Fibroblast of pulmonary artery (primary cell): ENCODE measurements around the gene ELMO1.

Experiments
- DNase-seq: peaks from one replicate; pipeline ENCODE4 v3.0.0-alpha.2; 2010; ENCODE audit warnings: low read depth
- H3K4me3 ChIP-seq: replicated peaks from 2 replicates; pipeline ENCODE4 v1.5.1; 2011; ENCODE audit warnings: low read depth, mild to moderate bottlenecking, control low read depth, low read length, moderate library complexity
- TF ChIP-seq, protein P1 (sequence below): IDR thresholded peaks from 2 replicates; pipeline ENCODE4 v1.5.1; 2011; ENCODE audit warnings: mild to moderate bottlenecking, control low read depth, low read length, inconsistent platforms; ENCODE audit errors: missing control alignments

Gene ELMO1

GRCh38 chr7:36943591-36944435 is 504.9 kb downstream of the ELMO1 start:
- no peak for DNase-seq
- TF ChIP-seq, protein P1, sequence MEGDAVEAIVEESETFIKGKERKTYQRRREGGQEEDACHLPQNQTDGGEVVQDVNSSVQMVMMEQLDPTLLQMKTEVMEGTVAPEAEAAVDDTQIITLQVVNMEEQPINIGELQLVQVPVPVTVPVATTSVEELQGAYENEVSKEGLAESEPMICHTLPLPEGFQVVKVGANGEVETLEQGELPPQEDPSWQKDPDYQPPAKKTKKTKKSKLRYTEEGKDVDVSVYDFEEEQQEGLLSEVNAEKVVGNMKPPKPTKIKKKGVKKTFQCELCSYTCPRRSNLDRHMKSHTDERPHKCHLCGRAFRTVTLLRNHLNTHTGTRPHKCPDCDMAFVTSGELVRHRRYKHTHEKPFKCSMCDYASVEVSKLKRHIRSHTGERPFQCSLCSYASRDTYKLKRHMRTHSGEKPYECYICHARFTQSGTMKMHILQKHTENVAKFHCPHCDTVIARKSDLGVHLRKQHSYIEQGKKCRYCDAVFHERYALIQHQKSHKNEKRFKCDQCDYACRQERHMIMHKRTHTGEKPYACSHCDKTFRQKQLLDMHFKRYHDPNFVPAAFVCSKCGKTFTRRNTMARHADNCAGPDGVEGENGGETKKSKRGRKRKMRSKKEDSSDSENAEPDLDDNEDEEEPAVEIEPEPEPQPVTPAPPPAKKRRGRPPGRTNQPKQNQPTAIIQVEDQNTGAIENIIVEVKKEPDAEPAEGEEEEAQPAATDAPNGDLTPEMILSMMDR = no peak
- no peak overlapping the region for H3K4me3 ChIP-seq

- H3K4me3 ChIP-seq = no peak overlapping the region
- TF ChIP-seq, protein P1 = no peak
- no peak for DNase-seq
These were observed 505.7 kb downstream of the ELMO1 start for GRCh38 chr7:36942955-36943354.

DNA sequence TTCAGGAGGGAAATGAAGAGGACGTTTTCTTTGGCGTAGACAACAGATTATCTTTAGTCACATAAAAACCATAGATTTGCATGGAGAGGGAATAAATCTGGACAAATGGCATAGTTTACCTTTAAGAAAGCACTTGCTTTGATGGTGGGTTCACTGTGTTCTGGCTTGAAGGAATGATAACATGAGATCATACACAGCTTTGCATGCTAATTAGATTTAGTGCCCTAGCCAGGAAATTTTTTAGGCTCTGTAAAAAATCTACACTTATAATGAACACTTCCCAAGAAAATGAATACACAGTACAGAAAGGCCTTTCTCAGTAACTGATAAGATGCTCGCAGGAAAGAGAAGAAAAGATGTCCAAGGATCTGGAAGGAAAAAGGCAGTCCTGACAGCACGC is 506.1 kb downstream of the ELMO1 start:
- TF ChIP-seq, protein P1 = no peak
- H3K4me3 ChIP-seq = no peak overlapping the region

GRCh38 chr7:36942025-36942424 is 506.6 kb downstream of the ELMO1 start:
- TF ChIP-seq, protein P1 = no peak
- DNase-seq = no peak
- H3K4me3 ChIP-seq = no peak overlapping the region

More for the DNA sequence above, 506.1 kb downstream of the ELMO1 start:
- no peak for DNase-seq

DNA sequence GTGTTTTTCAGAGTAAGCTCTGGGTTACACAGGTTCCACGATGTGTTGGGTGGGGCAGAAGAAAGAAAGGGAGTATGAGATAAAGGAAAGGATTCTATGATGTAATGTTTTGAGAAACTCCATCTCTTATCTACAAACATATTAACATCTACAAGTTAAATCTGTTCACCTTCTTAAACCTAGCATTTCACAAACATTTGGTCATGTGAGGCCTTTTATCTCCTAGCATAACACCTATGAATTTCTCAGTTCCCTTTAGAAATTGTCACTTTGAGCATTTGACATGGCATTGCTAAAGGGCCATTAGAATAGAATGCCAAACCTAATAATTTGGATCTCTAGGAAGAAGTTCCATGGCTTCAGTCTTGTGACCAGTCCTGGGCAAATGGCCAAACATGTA is 507.3 kb downstream of the ELMO1 start:
- H3K4me3 ChIP-seq = no peak overlapping the region
- TF ChIP-seq, protein P1 = no peak
- DNase-seq = no peak

GRCh38 chr7:36939816-36940215 is 508.8 kb downstream of the ELMO1 start:
- no peak overlapping the region for H3K4me3 ChIP-seq
- no peak for DNase-seq
- TF ChIP-seq, protein P1 = no peak
